ENCODE data around the gene TOX4. TPM values are rescaled to one million over a fixed set of nuclear protein-coding genes. Genes with fewer than 3 reads are reported as not detected.
A peak's percentile ranks its signal among the peaks of the same experiment; 100 is the strongest.
"Not testable (repeated sequence)": the region's sequence is repeated elsewhere in the genome, so short reads cannot be mapped to it uniquely, and the experiment has no call there.

The TOX4 gene
- 10 to 100 TPM; 76.8 to 97.1 (median 92.6) TPM for total RNA-seq

GRCh38 chr14:21476925-21477681 lies at the start of gene TOX4, which contains the start of gene RAB2B:
TSS of gene TOX4 (plus strand) at chr14:21477195. CDS start at chr14:21477279, 84 bp downstream.
TSS of gene RAB2B (minus strand) at chr14:21476959. CDS start at chr14:21476872, 87 bp downstream.
- H3K27me3 Mint-ChIP-seq (ENCODE audit: low read depth): no peaks in the 10 kb centered on the region
- H3K9me3 Mint-ChIP-seq: no peaks in the 10 kb centered on the region
- H3K4me3 Mint-ChIP-seq: peak within 1 kb of the TSS; percentile 97
- H3K36me3 Mint-ChIP-seq (ENCODE audit: insufficient read depth): peaks cover 18% of the 10 kb centered on the region
- peaks cover 35% of the 10 kb centered on the region for H3K4me1 Mint-ChIP-seq (ENCODE audit: low read depth)
- ATAC-seq (peak; percentile 97 to 98), DNase-seq (peak; percentile 89)

- H3K9me3 Mint-ChIP-seq: no peaks in the 10 kb centered on the region
- no peak for ATAC-seq
- H3K4me3 Mint-ChIP-seq: no peak overlapping the region
- no peak for DNase-seq
- no peaks in the 10 kb centered on the region for H3K27me3 Mint-ChIP-seq (ENCODE audit: low read depth)
- H3K36me3 Mint-ChIP-seq (ENCODE audit: insufficient read depth): peaks cover 48% of the 10 kb centered on the region
- H3K4me1 Mint-ChIP-seq (ENCODE audit: low read depth): peaks cover 14% of the 10 kb centered on the region
Measured at GRCh38 chr14:21428930-21429329, 48.1 kb upstream of the TOX4 start.

GRCh38 chr14:21431126-21431525 lies 45.9 kb upstream of the TOX4 start:
- DNase-seq (no peak), ATAC-seq (no peak)
- Mint-ChIP-seq H3K36me3 (ENCODE audit: insufficient read depth) (peaks cover 46% of the 10 kb centered on the region), H3K9me3 (no peaks in the 10 kb centered on the region), H3K4me1 (ENCODE audit: low read depth) (peaks cover 34% of the 10 kb centered on the region), H3K27me3 (ENCODE audit: low read depth) (no peaks in the 10 kb centered on the region), H3K4me3 (no peak overlapping the region)

- H3K4me1 Mint-ChIP-seq (ENCODE audit: low read depth): peaks cover 62% of the 10 kb centered on the region
Measured at GRCh38 chr14:21436567-21437062, 40.4 kb upstream of the TOX4 start.

GRCh38 chr14:21437063-21437901 lies 39.7 kb upstream of the TOX4 start:
- Mint-ChIP-seq H3K9me3 (no peaks in the 10 kb centered on the region), H3K4me1 (ENCODE audit: low read depth) (peaks cover 64% of the 10 kb centered on the region)
- ATAC-seq: peak; percentile 100

More at GRCh38 chr14:21436567-21437062, 40.4 kb upstream of the TOX4 start:
- ATAC-seq: peak; percentile 16 to 21
- H3K9me3 Mint-ChIP-seq: no peaks in the 10 kb centered on the region
- no peak for DNase-seq
- peak overlapping the region; percentile 92 for H3K4me3 Mint-ChIP-seq
- no peaks in the 10 kb centered on the region for H3K27me3 Mint-ChIP-seq (ENCODE audit: low read depth)
- peaks cover 17% of the 10 kb centered on the region for H3K36me3 Mint-ChIP-seq (ENCODE audit: insufficient read depth)

GRCh38 chr14:21440859-21441258 lies 36.1 kb upstream of the TOX4 start:
- H3K9me3 Mint-ChIP-seq: no peaks in the 10 kb centered on the region
- no peak overlapping the region for H3K4me3 Mint-ChIP-seq
- DNase-seq (no peak), ATAC-seq (no peak)
- peaks cover 5% of the 10 kb centered on the region for H3K36me3 Mint-ChIP-seq (ENCODE audit: insufficient read depth)
- no peaks in the 10 kb centered on the region for H3K27me3 Mint-ChIP-seq (ENCODE audit: low read depth)
- H3K4me1 Mint-ChIP-seq (ENCODE audit: low read depth): peaks cover 49% of the 10 kb centered on the region

More at GRCh38 chr14:21437063-21437901, 39.7 kb upstream of the TOX4 start:
- Mint-ChIP-seq H3K27me3 (ENCODE audit: low read depth) (no peaks in the 10 kb centered on the region), H3K36me3 (ENCODE audit: insufficient read depth) (peaks cover 17% of the 10 kb centered on the region), H3K4me3 (peak overlapping the region; percentile 92)
- peak; percentile 99 for DNase-seq

GRCh38 chr14:21442657-21443056 lies 34.3 kb upstream of the TOX4 start:
- H3K27me3 Mint-ChIP-seq (ENCODE audit: low read depth); H3K9me3 Mint-ChIP-seq; DNase-seq; H3K4me3 Mint-ChIP-seq; ATAC-seq: not testable (repeated sequence)
- H3K4me1 Mint-ChIP-seq (ENCODE audit: low read depth): peaks cover 45% of the 10 kb centered on the region
- peaks cover 12% of the 10 kb centered on the region for H3K36me3 Mint-ChIP-seq (ENCODE audit: insufficient read depth)

GRCh38 chr14:21449899-21450216 lies 27.1 kb upstream of the TOX4 start:
- ATAC-seq (peak in 1 of 2 donors; percentile 53), DNase-seq (no peak)
- Mint-ChIP-seq H3K4me3 (peak overlapping the region; percentile 20), H3K4me1 (ENCODE audit: low read depth) (peaks cover 62% of the 10 kb centered on the region), H3K36me3 (ENCODE audit: insufficient read depth) (peaks cover 14% of the 10 kb centered on the region), H3K27me3 (ENCODE audit: low read depth) (no peaks in the 10 kb centered on the region), H3K9me3 (no peaks in the 10 kb centered on the region)

- ATAC-seq (no peak), DNase-seq (no peak)
- Mint-ChIP-seq H3K9me3 (no peaks in the 10 kb centered on the region), H3K4me3 (peak overlapping the region; percentile 96), H3K36me3 (ENCODE audit: insufficient read depth) (peaks cover 12% of the 10 kb centered on the region), H3K4me1 (ENCODE audit: low read depth) (peaks cover 43% of the 10 kb centered on the region), H3K27me3 (ENCODE audit: low read depth) (no peaks in the 10 kb centered on the region)
Measured at GRCh38 chr14:21454843-21455544, 22.0 kb upstream of the TOX4 start.

GRCh38 chr14:21455592-21455911 lies 21.4 kb upstream of the TOX4 start:
- Mint-ChIP-seq H3K27me3 (ENCODE audit: low read depth) (no peaks in the 10 kb centered on the region), H3K36me3 (ENCODE audit: insufficient read depth) (peaks cover 13% of the 10 kb centered on the region), H3K4me3 (peak overlapping the region; percentile 96), H3K9me3 (no peaks in the 10 kb centered on the region), H3K4me1 (ENCODE audit: low read depth) (peaks cover 37% of the 10 kb centered on the region)
- ATAC-seq (peak; percentile 12 to 15), DNase-seq (no peak)

GRCh38 chr14:21455912-21456667 lies 20.9 kb upstream of the TOX4 start, which contains the start of gene CHD8:
TSS of gene CHD8 (minus strand) at chr14:21456123. CDS start at chr14:21431643, 24,480 bp downstream.
- Mint-ChIP-seq H3K36me3 (ENCODE audit: insufficient read depth) (peaks cover 16% of the 10 kb centered on the region), H3K9me3 (no peaks in the 10 kb centered on the region), H3K27me3 (ENCODE audit: low read depth) (no peaks in the 10 kb centered on the region), H3K4me1 (ENCODE audit: low read depth) (peaks cover 34% of the 10 kb centered on the region), H3K4me3 (peak within 1 kb of the TSS; percentile 96)
- DNase-seq: peak; percentile 99
- ATAC-seq: peak; percentile 98 to 99

- no peak for DNase-seq
- Mint-ChIP-seq H3K27me3 (ENCODE audit: low read depth) (no peaks in the 10 kb centered on the region), H3K4me3 (no peak overlapping the region), H3K36me3 (ENCODE audit: insufficient read depth) (peaks cover 23% of the 10 kb centered on the region), H3K4me1 (ENCODE audit: low read depth) (no peaks in the 10 kb centered on the region), H3K9me3 (no peaks in the 10 kb centered on the region)
- ATAC-seq: no peak
Measured at GRCh38 chr14:21467616-21468015, 9.4 kb upstream of the TOX4 start.

- peak overlapping the region; percentile 97 for H3K4me3 Mint-ChIP-seq
- no peak for ATAC-seq
- H3K27me3 Mint-ChIP-seq (ENCODE audit: low read depth): no peaks in the 10 kb centered on the region
- peaks cover 34% of the 10 kb centered on the region for H3K4me1 Mint-ChIP-seq (ENCODE audit: low read depth)
- H3K9me3 Mint-ChIP-seq: no peaks in the 10 kb centered on the region
- peaks cover 18% of the 10 kb centered on the region for H3K36me3 Mint-ChIP-seq (ENCODE audit: insufficient read depth)
- DNase-seq: no peak
Measured at GRCh38 chr14:21475767-21476522, 1.1 kb upstream of the TOX4 start.

Data from activated T-cell treated with anti-CD3 and anti-CD28 coated beads, Interleukin-2, amount 50 U/mL, for 4 hours (primary cell).